ENCODE results near the gene ARAP1. TPM values are rescaled to one million over a fixed set of nuclear protein-coding genes. Genes with fewer than 3 reads are reported as not detected.

The ARAP1 gene
- total and polyA plus RNA-seq, 2 of the 8 experiments (the other 6 are each of a cell fraction or from before 2014, with no cell fraction given): 25.7 to 61.6 TPM

- TF ChIP-seq CHD7 (IDR thresholded peaks at IDR 0.05; ENCODE audit: insufficient replicate concordance, low read length) (no peak), MAX (IDR thresholded peaks at IDR 0.05) (no peak)
Observed at GRCh38 chr11:72704783-72705265, 47.4 kb downstream of the ARAP1 start (continued).

Measured in H1 (cell line).